ENCODE results near the gene EIF4EBP2.

EIF4EBP2 gene, protein sequence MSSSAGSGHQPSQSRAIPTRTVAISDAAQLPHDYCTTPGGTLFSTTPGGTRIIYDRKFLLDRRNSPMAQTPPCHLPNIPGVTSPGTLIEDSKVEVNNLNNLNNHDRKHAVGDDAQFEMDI

DNA sequence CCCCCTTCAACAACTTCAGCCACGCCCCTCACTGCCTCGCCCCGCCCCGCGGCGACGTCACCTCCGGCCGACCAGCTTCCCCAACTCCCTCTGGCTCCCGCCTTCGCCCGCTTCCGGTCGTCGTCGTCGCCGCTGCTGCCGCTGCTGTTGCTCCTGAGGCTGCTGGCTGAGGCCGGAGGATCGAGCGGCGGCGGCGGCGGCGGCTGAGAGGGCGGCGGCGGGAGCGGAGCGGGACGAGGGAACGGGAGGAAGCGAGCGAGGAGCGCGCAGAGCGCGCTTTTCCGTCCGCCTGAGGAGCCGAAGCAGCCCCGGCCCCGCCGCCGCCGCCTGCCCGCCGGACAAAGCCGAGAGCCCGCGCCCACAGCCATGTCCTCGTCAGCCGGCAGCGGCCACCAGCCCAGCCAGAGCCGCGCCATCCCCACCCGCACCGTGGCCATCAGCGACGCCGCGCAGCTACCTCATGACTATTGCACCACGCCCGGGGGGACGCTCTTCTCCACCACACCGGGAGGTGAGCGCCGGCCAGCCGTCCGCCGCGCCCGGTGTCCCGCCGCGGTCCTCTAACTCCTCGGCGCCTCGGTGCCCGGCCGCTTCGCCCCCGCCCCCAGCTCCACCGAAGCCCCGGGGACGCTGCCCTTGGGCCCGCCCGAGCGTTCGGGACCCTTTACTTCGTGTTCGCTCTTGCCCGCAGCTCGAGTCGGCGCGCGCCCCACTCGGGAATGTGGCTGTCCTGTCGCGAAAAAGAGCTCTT lies at the start of gene EIF4EBP2:
EIF4EBP2 (plus strand) TSS at position 110 of the 751 bp plus-strand sequence; CDS start at position 367, 257 bp downstream.
- DNase-seq: peak; percentile 95 to 97

DNA sequence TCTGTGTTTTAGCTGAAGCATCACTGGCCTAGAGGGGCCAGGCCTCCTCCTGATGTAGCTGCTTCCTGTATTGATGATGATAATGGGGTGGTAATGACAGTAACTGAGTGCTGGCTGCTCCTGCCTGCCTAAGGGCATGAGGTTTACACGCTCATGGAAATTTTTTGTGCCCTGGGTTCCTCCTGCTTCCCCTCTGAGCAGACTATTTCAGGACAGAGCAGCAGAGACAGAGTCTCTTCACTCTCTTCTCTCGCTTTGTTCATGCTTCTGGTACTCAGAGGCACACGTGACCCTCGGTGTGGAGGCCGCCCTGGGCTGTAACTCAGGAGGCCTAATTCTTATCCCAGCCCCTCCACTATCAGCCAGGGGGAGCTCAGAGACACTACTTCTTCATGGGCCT lies 49.4 kb upstream of the EIF4EBP2 start:
- DNase-seq: no peak

DNA sequence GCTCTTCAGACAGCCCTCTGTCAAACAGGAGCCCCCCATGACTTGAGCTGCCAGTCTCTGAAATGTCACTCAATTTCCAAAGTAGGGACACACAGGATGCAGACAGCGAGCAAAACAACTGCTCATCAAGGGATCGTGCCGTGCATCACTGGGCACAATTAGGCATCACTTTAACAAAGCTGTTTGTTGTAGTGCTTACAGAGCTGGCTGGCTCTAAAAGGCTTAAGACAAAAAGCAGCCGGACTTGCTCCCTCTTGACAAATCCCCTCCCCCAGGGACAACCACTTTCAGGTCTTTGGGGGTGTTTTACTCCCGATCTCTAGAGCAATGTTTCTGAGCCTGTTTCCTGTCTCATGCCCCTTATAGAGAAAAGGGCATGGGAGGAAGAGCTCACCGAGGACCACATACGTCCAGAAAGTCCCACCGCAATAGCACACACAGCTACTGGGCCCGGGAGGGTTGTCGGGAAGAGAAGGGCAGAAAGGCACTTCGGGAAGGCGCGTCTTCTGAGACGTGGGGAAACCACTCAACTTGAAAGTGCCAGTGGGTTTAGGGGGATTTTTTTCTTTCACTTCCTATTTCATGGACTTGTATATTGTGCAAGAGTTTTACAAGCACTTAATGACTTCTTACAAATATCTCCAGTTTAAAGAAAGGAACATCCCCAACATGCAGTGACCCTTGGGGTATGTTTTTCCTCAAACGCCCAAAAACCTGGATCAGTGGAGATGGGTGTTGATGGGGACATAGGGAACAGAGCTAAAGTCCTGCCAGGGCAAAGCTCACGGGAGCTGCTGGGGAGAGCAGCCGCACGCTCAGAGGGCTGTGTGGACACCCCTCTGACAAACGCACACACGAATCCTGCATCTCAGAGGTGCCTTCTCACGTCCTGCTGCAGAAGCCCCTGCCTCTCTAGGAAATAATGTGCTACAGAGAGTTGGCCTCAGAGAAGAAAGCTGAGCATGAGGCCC lies 48.6 kb upstream of the EIF4EBP2 start:
- DNase-seq: peak; percentile 12 to 47

DNA sequence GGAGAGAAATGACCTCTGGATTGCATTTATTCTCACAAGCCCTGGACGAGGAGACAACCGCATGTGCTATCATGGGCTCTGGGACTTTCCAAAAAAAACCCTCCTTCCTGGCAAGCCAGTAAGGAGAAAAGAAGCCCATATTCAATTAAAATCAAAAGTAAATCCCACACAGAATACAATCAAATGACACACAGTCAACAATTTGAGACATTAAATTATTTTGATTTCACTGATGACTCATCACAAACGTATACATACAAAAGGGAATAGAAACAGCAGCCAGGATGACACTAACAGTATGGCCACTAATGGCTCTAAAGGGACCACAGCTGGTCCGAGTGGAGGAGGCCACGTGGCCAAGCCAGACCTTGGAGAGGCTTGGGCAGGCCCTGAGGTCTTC lies 46.4 kb upstream of the EIF4EBP2 start:
- peak in 1 of 2 donors; percentile 26 for DNase-seq

DNA sequence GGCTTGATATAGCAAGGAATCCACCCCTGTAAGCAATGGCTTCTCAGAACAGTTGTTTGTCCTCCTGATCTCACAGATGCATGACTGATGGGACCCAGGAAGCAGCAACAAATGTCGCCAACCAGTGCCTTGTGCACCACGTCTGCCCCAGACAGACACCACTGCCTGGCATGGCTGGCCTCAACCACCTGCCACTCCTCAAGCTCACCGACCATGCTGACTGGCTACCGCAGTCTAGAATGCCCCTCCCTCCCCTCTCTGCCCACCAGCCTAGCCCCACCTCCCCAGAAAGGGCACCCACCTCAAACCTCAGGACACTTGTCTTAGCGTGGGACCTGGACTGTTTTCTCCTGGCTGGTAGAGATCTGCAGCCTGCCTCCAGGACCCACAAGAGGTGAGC lies 45.5 kb upstream of the EIF4EBP2 start:
- no peak for DNase-seq

DNA sequence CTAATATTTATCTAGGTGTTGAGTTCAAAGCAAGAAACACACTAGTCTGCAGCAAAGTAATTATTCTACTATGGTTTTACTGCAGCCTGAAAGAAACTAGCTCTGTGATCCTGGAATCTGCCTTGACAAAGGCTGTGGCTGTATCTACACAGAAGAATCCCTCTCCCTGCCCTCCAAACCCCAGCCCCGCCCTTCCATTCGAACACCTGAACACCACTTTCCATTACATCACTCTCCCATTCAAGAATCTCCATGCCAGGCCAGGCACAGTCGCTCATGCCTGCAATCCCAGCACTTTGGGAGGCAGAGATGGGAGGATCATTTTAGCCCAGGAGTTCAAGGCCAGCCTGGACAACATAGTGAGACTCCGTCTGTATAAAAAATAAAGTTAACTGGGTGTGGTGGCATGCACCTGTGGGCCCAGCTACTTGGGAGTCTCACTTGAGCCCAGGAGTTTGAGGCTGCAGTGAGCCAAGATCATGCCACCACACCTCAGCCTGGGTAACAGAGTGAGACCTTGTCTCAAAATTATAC lies 44.9 kb upstream of the EIF4EBP2 start:
- no peak for DNase-seq

DNA sequence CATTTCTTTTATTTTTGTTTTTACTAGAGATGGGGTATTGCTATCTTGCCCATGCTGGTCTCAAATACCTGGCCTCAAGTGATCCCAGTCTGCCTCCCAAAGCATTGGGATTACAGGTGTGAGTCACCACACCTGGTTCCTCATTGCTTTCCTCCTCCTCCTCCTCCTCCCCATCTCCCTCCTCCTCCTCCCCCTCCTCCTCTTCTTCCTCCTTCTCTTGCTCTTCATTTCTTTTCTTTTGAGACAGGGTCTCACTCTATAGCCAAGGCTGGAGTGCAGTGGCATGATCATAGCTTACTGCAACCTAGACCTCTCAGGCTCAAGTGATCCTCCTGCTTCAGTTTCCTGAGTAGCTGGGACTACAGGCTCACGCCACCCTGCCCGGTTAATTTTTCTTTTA lies 43.7 kb upstream of the EIF4EBP2 start:
- DNase-seq: no peak

DNA sequence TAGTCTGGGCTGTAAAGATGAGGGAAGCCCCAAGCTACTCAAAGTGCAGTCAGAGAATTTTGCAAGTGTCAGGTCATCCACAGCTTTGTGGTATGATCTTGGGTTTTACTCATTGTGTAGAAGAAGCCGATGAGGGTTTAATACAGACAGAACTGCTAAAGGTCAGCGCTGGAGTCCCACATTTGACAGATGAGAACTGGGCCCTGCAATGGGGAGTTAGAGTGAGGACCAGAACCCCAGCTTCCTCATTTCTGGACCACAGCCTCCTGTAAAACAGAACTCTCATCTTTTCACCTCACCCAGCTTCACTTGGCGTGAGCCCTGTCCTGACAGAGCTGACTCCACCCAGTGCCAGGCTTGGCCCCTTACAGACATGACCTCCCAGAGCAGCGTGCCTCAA lies 41.6 kb upstream of the EIF4EBP2 start:
- peak in 1 of 2 donors; percentile 13 for DNase-seq

DNA sequence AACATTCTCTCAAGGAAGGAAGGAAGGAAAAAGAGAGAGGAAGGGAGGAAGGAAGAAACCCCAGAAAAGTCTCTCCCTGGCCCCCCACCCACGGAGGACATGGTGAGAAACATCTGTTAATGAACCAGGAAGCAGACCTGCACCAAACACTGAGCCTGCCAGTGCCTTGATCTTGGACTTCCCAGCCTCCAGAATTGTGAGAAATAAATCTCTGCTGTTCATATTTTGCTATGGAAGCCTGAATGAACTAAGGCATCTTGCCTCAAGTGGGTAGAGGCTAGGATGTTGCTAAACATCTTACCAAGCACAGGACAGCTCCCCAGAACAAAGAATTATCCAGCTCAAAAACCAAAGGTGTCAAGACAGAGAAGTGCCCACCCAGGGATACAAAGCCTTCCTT lies 40.7 kb upstream of the EIF4EBP2 start:
- no peak for DNase-seq

DNA sequence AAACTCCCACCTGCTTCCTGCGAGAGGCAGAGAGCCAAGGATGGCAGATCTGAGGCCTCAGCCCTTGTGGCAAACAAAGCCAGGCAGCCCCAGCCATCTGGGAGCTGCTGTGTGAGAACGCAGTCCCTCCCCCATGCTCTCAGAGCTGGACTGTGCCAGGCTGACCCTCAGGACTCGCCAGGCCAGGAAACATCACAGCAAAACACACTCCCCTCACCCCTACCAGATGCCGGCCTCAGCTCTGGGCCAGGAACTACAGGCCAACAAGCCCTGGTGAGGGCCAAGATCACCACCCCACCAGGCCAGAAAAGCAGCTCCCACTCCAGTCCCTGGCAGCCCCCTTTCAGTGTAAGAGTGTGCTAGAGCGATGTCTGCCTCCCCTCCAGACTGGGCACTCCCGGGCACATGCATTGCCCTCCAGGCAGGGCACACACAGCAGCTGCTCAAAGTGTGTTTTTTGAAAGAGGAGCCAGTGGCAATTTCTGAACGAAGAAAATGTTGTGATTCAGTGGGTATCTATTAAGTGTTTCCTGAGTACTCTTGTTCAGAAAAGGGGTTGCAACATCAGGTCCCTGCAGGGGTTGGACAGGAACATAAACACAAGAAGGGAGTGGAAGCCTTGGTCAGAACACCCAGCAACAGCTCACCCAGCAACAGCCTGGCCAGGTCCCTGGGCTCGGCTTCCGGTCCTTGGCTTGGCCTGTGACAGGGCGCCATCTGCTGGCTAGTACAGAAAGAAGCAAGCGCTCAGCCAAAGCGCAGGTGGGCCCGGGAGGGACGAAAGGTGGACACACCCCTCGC lies 39.8 kb upstream of the EIF4EBP2 start:
- DNase-seq: peak; percentile 86

DNA sequence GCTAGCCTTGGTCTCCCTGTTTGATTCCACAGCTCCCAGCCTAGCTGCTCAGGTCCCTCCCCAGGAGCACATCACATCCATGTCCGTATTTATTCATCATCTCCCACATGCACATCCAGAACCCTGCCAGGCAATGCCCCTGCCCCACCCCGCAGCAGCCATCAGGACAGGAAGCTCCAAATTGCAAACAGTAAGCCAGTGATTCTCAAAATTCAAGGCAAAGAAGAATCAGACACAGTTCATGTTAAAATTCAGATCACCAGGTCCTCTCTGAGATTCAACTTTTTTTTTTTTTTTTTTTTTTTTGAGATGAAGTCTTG lies 39.2 kb upstream of the EIF4EBP2 start:
- no peak for DNase-seq

DNA sequence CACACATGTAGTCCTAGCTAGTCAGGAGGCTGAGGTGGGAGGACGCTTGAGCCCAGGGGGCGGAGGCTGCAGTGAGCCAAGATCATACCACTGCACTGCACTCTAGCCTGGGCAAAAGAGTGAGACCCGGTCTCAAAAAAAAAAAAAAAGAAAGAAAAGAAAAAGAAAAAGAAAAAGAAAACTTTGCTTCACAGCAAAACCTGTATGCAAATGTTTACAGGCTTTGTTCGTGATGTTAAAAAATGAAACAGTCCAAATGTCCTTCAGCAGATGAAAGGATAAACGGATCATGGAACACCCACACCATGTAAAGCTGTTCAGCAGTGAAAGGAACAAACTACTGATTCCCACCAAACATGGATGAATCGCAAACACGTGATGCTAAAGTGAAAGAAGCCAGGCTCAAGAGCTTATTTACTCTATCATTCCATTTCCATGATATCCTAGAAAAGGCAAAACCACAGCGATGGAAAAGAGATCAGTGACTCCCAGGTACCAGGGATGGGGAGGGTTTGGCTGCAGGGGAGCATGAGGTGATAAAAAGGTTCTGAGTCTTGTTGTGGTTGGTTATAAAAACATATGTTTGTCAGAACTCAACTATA lies 36.6 kb upstream of the EIF4EBP2 start:
- no peak for DNase-seq

DNA sequence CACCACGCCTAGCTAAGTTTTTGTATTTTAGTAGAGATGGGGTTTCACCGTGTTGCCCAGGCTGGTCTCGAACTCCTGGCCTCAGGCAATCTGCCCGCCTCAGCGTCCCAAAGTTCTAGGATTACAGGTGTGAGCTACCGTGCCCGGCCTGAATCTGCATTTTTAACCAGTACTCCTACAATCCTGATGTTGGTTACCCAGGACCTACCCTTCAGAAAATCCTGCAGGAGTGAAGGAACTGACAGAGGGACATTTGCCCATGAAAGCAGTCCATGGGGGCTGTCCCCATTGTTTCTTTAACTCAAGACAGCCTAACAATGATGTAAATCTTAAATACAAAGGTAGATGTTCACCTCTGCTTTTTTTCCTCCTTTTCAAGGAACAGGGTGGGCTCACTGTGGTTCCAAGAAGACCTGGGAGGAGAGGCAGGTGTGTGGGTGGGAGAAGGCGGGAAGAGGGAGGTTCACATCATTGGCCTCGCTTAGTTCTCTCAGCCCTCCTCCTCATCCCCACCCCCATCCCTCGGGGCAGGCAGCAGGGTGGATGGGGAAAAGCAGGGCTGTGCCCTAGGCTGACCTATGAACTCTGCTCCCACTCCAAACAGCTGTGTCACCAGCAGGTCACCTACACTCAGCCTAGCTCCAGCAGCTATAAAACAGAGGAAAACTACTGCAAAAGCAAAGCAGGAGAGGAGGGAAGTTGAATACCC lies 35.0 kb upstream of the EIF4EBP2 start:
- no peak for DNase-seq

DNA sequence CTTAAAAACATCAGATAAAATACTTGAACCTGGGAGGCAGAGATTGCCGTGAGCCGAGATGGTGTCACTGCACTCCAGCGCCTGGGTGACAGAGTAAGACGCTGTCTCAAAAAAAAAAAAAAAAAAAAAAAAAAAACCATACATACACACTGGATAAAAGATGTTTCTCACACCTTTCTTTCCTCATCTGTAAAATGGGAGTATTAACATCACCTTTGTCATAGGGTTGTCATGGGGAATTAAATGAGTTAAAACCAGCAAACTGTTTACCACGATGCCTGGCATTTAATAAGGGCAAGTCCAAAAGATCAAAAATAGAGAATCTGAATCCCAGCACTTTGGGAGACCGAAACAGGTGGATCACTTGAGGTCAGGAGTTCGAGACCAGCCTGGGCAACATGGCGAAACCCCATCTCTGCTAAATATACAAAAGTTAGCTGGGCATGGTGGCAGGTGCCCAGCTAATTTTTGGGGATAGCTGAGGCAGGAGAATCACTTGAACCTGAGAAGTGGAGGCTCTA lies 34.4 kb upstream of the EIF4EBP2 start:
- no peak for DNase-seq

DNA sequence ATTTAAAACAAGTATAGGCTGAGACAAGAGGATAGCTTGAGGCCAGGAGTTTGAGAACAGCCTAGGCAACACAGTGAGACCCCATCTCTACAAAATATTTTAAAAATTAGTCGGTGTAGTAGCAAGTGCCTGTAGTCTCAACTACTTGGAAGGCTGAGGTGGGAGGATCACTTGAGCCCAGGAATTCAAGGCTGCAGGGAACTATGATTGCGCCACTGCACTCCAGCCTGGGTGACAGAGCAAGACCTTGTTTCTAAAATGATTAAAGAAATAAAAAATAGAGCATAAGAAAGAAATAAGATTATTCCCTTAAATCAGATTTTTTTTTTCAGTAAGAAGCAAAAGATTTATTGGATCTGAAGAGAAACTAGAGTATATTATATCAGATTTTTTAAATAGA lies 33.2 kb upstream of the EIF4EBP2 start:
- DNase-seq: no peak

DNA sequence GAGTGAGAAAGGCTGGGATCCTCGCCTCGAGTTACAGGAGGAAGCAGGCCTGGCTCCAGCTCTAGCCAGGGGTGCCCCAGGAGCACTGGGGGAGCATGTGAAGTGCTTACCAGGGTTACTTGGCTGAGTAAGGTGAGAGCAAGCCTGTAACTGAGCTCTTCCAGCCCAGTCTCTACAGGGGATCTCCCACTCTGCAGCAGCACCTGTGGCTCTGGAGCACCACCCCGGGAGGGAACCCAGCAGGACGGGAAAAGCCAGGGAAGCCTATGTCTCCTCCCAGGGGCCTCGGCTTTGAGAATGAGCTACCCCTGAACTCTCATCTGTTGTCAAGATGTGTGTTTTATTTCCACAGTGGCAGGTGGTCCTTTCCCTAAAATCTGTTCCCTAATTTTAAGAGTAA lies 32.1 kb upstream of the EIF4EBP2 start:
- DNase-seq: no peak

DNA sequence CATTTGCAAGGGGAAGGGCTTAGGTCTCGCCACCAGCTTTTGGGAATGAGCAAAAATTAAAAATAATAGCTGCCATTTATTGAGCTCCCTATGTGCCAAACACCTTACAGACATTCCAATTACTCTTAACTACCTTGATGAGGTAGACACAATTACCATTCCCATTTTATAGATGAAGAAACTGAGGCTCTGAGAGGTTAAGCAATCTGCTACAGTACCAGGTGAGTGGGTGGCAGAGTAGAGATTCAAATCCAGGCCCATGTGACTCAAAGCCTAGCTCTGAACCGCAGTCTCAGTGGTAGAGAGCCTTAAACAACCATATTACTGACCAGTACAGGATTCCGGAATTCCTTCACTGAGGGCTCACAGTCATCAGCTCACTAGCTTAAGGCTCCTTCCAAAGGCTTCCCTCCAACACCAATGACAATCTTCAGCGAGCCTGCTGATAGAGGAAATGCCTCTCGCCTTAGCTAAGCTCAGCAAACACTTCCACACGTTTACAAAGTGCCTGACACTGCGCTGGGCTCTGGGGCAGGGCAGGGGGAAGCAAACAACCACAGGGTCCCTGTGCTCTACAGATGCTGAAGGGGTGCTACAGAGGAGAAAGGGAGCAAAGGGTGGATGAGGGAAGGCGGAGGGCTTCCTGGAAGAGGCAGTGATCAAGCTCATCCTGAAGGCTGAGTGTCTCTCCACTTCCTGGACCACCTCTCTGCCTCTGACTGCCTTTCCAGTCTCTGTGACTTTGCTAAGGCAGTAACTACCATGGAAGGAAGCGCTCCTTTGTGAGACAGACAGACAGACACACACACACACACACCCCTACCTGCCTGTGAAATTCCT lies 28.9 kb upstream of the EIF4EBP2 start:
- DNase-seq: no peak

DNA sequence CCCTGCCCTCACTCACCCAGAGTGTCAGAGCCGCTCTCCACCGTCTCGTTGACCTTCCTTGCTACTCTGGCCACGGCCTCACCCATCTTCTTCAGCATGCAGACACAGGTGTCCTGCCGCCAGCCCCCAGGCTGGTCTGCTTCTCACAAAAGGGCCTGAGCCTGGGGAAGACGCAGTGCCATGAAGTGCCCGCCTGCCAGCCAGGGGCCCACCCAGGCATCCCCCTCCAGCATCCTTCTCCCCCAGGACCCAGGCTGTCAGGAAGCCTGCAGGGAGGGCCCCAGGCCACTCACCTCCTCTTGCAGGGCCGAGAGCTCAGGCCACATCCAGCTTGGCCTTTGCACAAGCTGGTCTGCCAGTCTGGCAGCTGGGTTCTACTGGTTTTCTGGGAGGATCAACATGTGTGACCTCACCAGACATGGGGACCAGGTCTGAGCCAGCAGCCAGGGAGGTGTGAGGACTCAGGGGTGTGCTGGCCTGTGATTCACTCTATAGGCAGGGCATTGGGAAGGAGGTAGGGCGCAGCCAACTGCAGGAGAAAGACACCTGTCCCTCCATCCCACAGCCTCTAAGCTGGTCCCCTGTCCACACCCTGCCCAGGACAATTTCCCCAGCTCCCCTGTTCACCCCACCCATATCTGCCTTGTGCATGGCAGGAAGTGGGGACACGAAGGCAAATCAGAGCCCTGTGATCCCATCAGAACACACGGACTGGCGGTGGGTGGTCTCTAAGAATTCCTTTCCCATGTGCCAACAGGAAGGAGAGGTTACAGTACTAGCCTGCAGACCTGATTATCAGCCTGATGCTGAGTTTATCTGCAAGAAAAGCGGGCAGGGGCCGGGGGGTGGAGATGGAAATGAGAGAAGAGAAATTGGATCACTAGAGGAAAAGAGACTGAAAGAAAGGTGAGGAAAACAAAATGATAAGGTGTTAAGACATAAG lies 27.2 kb upstream of the EIF4EBP2 start:
- DNase-seq: no peak

DNA sequence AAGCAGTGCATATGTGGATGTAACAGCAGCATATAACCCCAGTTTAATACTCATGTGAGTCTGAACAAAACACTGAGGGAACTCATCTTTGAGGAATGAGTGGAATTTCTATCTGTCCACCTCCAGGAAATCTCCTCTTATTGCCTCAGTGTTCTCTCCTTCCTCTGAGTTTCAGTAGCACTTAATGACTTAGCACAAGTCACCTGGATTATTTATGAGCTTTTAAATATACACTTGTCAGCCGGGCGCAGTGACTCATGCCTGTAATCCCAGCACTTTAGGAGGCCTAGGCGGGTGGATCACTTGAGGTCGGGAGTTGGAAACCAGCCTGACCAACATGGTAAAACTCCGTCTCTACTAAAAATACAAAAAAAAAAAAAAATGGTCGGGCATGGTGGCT lies 25.8 kb upstream of the EIF4EBP2 start:
- no peak for DNase-seq
